ENCODE results near the gene CACNA2D2.

DNA sequence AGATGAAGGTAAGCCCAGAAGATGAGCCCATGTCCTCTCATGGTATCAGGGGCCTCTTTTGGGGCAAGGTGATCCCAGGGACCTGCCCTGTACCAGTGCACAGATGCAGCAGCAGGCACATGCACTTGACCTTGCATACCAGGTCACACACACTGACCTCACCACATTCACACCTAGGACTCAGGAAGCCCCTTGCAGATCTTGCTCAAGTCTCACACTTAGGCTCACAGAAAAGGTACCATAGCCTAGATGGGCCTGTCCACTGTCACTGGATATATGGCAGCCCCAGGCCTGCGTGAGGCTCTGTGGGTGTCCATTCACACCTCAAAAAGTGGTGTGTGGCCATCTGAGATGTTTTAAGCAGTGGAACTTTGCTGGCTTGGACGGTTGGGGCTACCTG lies 58.7 kb downstream of the CACNA2D2 start:
- TF ChIP-seq, protein P1, sequence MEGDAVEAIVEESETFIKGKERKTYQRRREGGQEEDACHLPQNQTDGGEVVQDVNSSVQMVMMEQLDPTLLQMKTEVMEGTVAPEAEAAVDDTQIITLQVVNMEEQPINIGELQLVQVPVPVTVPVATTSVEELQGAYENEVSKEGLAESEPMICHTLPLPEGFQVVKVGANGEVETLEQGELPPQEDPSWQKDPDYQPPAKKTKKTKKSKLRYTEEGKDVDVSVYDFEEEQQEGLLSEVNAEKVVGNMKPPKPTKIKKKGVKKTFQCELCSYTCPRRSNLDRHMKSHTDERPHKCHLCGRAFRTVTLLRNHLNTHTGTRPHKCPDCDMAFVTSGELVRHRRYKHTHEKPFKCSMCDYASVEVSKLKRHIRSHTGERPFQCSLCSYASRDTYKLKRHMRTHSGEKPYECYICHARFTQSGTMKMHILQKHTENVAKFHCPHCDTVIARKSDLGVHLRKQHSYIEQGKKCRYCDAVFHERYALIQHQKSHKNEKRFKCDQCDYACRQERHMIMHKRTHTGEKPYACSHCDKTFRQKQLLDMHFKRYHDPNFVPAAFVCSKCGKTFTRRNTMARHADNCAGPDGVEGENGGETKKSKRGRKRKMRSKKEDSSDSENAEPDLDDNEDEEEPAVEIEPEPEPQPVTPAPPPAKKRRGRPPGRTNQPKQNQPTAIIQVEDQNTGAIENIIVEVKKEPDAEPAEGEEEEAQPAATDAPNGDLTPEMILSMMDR (IDR thresholded peaks at IDR 0.05): no peak
- TF ChIP-seq POLR2A (IDR thresholded peaks at IDR 0.05): no peak
